OCI-LY1 (cell line): ENCODE data around the gene PFN4.

Experiments used
- H2AFZ ChIP-seq: fragments of 200-600 bp; sonication (generic), shearing (Covaris generic); 2 replicates; pipeline ENCODE4 v1.6.0; 2014; ENCODE audit warnings: antibody characterized with exemption, mild to moderate bottlenecking, low read length
- H3F3A ChIP-seq: fragments of 200-600 bp; sonication (generic), shearing (Covaris generic); 2 replicates; pipeline ENCODE4 v1.6.0; 2014; ENCODE audit warnings: mild to moderate bottlenecking, antibody characterized with exemption, low read length, moderate library complexity; ENCODE audit not compliant: insufficient read depth
- H3K27ac ChIP-seq: fragments of 200-600 bp; sonication (generic); 2 replicates; pipeline ENCODE4 v1.5.1; 2014; ENCODE audit warnings: low read length, mixed run types, mild to moderate bottlenecking, low read depth; ENCODE audit not compliant: poor library complexity, severe bottlenecking
- H3K27me3 ChIP-seq: fragments of 200-600 bp; sonication (generic); 2 replicates; pipeline ENCODE4 v1.6.0; 2014; ENCODE audit warnings: antibody characterized with exemption, mild to moderate bottlenecking, low read length, moderate library complexity; ENCODE audit not compliant: insufficient read depth
- H3K36me3 ChIP-seq: fragments of 200-600 bp; sonication (generic); 2 replicates; pipeline ENCODE4 v1.6.1; 2014; ENCODE audit warnings: mild to moderate bottlenecking, antibody characterized with exemption, low read length, moderate library complexity, mixed read lengths; ENCODE audit not compliant: insufficient read depth
- H3K4me1 ChIP-seq: fragments of 200-600 bp; sonication (generic); 2 replicates; pipeline ENCODE4 v1.5.1; 2014; ENCODE audit warnings: mild to moderate bottlenecking, low read length, moderate library complexity; ENCODE audit not compliant: insufficient read depth, severe bottlenecking
- H3K4me2 ChIP-seq: fragments of 200-600 bp; sonication (generic), shearing (Covaris generic); 2 replicates; pipeline ENCODE4 v1.6.1; 2014; ENCODE audit warnings: low read length
- H3K4me3 ChIP-seq: fragments of 200-600 bp; sonication (generic); 2 replicates; pipeline ENCODE4 v1.5.1; 2014; ENCODE audit warnings: low read length, low read depth, mild to moderate bottlenecking, mixed read lengths; ENCODE audit not compliant: poor library complexity, severe bottlenecking
- H3K79me2 ChIP-seq: fragments of 200-600 bp; shearing (Covaris generic); 2 replicates; pipeline ENCODE4 v1.6.1; 2016; ENCODE audit warnings: mixed run types, low read length, mixed read lengths; ENCODE audit not compliant: insufficient read depth
- H3K9ac ChIP-seq: fragments of 200-600 bp; sonication (generic), shearing (Covaris generic); 2 replicates; pipeline ENCODE4 v1.6.1; 2014; ENCODE audit warnings: mild to moderate bottlenecking, low read length, mixed read lengths
- H3K9me2 ChIP-seq: fragments of 200-600 bp; sonication (generic), shearing (Covaris generic); 2 replicates; pipeline ENCODE4 v1.6.1; 2014; ENCODE audit warnings: low read depth, mild to moderate bottlenecking, low read length, mixed read lengths
- H3K9me3 ChIP-seq: fragments of 200-600 bp; shearing (Covaris generic); 2 replicates; pipeline ENCODE4 v1.6.1; 2014; ENCODE audit warnings: low read length, mixed read lengths
- H4K20me1 ChIP-seq: fragments of 200-600 bp; sonication (generic), shearing (Covaris generic); 2 replicates; pipeline ENCODE4 v1.6.0; 2016; ENCODE audit warnings: mild to moderate bottlenecking, low read length; ENCODE audit not compliant: insufficient read depth
- CTCF ChIP-seq: fragments of 200-600 bp; sonication (generic), shearing (Covaris generic); IDR thresholded peaks from 2 replicates; pipeline ENCODE4 v1.5.1; 2017; ENCODE audit warnings: mild to moderate bottlenecking, antibody characterized with exemption, low read length, moderate library complexity, mixed read lengths
- EZH2 ChIP-seq: fragments of 200-600 bp; sonication (generic), shearing (Covaris generic); IDR thresholded peaks from 2 replicates; pipeline ENCODE4 v1.8.0; 2017; ENCODE audit warnings: borderline replicate concordance, mixed run types, mild to moderate bottlenecking, antibody characterized with exemption, low read length, moderate library complexity, mixed read lengths

Gene PFN4

GRCh38 chr2:24163601-24164000 is 40.5 kb upstream of the PFN4 start:
- TF ChIP-seq CTCF (no peak), EZH2 (no peak)
- no peak overlapping the region for H2AFZ ChIP-seq
- no peaks in the 10 kb centered on the region for H3K27me3 ChIP-seq
- no peaks in the 10 kb centered on the region for H3K79me2 ChIP-seq
- no peak overlapping the region for H3K4me2 ChIP-seq
- H3K36me3 ChIP-seq: no peaks in the 10 kb centered on the region
- H4K20me1 ChIP-seq: no peaks in the 10 kb centered on the region
- no peaks in the 10 kb centered on the region for H3K9me2 ChIP-seq
- no peak overlapping the region for H3K4me3 ChIP-seq
- H3F3A ChIP-seq: no peaks in the 10 kb centered on the region
- H3K9me3 ChIP-seq: 0 out of 2 replicates have a peak, but pooled peaks cover 4% of the 10 kb centered on the region
- no peak overlapping the region for H3K27ac ChIP-seq
- H3K4me1 ChIP-seq: no peaks in the 10 kb centered on the region
- H3K9ac ChIP-seq: no peak overlapping the region

DNA sequence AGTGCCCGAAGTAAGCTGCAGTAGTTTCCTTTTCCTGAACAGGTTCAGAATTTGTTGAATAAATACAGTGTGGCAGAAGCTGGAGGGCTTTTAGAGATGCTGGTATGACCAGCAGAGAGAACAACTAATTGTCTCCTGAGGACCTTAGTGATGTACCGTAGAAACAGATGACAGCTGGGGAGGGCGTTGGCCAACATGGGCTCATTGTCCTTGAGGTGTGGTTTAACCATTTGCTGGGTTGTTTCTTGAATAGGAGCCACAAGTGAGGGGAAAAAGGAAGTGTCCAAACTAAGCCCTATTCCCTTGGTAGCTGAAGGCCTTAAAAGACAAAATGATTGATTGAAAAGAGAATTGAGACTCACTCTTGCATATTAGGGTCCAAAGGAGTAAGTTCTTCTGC is 40.1 kb upstream of the PFN4 start:
- H3K79me2 ChIP-seq: no peaks in the 10 kb centered on the region
- no peaks in the 10 kb centered on the region for H3K36me3 ChIP-seq
- 0 out of 2 replicates have a peak, but pooled peaks cover 4% of the 10 kb centered on the region for H3K9me3 ChIP-seq
- no peaks in the 10 kb centered on the region for H3K27me3 ChIP-seq
- no peaks in the 10 kb centered on the region for H3F3A ChIP-seq
- H3K4me3 ChIP-seq: no peak overlapping the region
- no peaks in the 10 kb centered on the region for H3K9me2 ChIP-seq
- H3K27ac ChIP-seq: no peak overlapping the region
- TF ChIP-seq EZH2 (no peak), CTCF (no peak)
- H3K4me1 ChIP-seq: no peaks in the 10 kb centered on the region
- H4K20me1 ChIP-seq: no peaks in the 10 kb centered on the region
- H2AFZ ChIP-seq: no peak overlapping the region
- H3K9ac ChIP-seq: no peak overlapping the region
- H3K4me2 ChIP-seq: no peak overlapping the region

- no peaks in the 10 kb centered on the region for H3K4me1 ChIP-seq
- no peak overlapping the region for H2AFZ ChIP-seq
- TF ChIP-seq EZH2: no peak
- TF ChIP-seq CTCF: no peak
- H3K27me3 ChIP-seq: no peaks in the 10 kb centered on the region
- H3K9ac ChIP-seq: no peak overlapping the region
- H3K9me3 ChIP-seq: 0 out of 2 replicates have a peak, but pooled peaks cover 4% of the 10 kb centered on the region
- H3K36me3 ChIP-seq: no peaks in the 10 kb centered on the region
- H3K4me3 ChIP-seq: no peak overlapping the region
- no peaks in the 10 kb centered on the region for H3K79me2 ChIP-seq
- H3K9me2 ChIP-seq: no peaks in the 10 kb centered on the region
- H3K27ac ChIP-seq: no peak overlapping the region
- no peaks in the 10 kb centered on the region for H3F3A ChIP-seq
- no peak overlapping the region for H3K4me2 ChIP-seq
- no peaks in the 10 kb centered on the region for H4K20me1 ChIP-seq
Measured at GRCh38 chr2:24162494-24162893, 39.4 kb upstream of the PFN4 start.
